GM18867 (cell line): ENCODE measurements around the gene DSC1.
"Not testable (repeated sequence)": the region's sequence is repeated elsewhere in the genome, so short reads cannot be mapped to it uniquely, and the experiment has no call there.

Source experiments
- ATAC-seq: cut with Tn5 transposase; IDR thresholded peaks from one replicate; pipeline ENCODE4 v1.9.1; 2021; ENCODE audit warnings: mild to moderate bottlenecking, moderate library complexity; ENCODE audit not compliant: unreplicated experiment

Gene DSC1

GRCh38 chr18:31162825-31163435, at the start of gene DSC1:
Gene DSC1 (minus strand): TSS chr18:31162856. CDS start chr18:31162594, 262 bp downstream.
- no peak for ATAC-seq

GRCh38 chr18:31211047-31211446, 48.4 kb upstream of the DSC1 start:
- no peak for ATAC-seq

GRCh38 chr18:31209041-31209440, 46.4 kb upstream of the DSC1 start:
- no peak for ATAC-seq

- ATAC-seq, result no peak
Observed at GRCh38 chr18:31207391-31207790, 44.7 kb upstream of the DSC1 start.

- ATAC-seq, result peak; percentile 99
Observed at GRCh38 chr18:31206787-31207381, 44.2 kb upstream of the DSC1 start.

GRCh38 chr18:31206071-31206470, 43.4 kb upstream of the DSC1 start:
- ATAC-seq, result no peak

GRCh38 chr18:31205273-31205672, 42.6 kb upstream of the DSC1 start:
- ATAC-seq, result no peak

GRCh38 chr18:31204833-31205232, 42.2 kb upstream of the DSC1 start:
- no peak for ATAC-seq

GRCh38 chr18:31204166-31204565, 41.5 kb upstream of the DSC1 start:
- ATAC-seq, result no peak

- ATAC-seq, result no peak
Observed at GRCh38 chr18:31203794-31204148, 41.1 kb upstream of the DSC1 start.

- no peak for ATAC-seq
Observed at GRCh38 chr18:31203096-31203793, 40.6 kb upstream of the DSC1 start.

GRCh38 chr18:31199190-31199769, 36.6 kb upstream of the DSC1 start:
- ATAC-seq, result no peak

- no peak for ATAC-seq
Observed at GRCh38 chr18:31197676-31198075, 35.0 kb upstream of the DSC1 start.

GRCh38 chr18:31195063-31195462, 32.4 kb upstream of the DSC1 start:
- no peak for ATAC-seq

GRCh38 chr18:31192086-31192776, 29.6 kb upstream of the DSC1 start:
- ATAC-seq, result no peak

- ATAC-seq, result no peak
Observed at GRCh38 chr18:31190919-31191318, 28.3 kb upstream of the DSC1 start.

GRCh38 chr18:31189757-31190156, 27.1 kb upstream of the DSC1 start:
- ATAC-seq, result no peak

- no peak for ATAC-seq
Observed at GRCh38 chr18:31185186-31185950, 22.7 kb upstream of the DSC1 start.

GRCh38 chr18:31183302-31183701, 20.6 kb upstream of the DSC1 start:
- no peak for ATAC-seq

GRCh38 chr18:31177369-31177768, 14.7 kb upstream of the DSC1 start:
- ATAC-seq, result not testable (repeated sequence)

- no peak for ATAC-seq
Observed at GRCh38 chr18:31176531-31176930, 13.9 kb upstream of the DSC1 start.
